K562 (cell line): ENCODE measurements around the gene FOSL1. TPM values are rescaled to one million over a fixed set of nuclear protein-coding genes. Genes with fewer than 3 reads are reported as not detected.

ENCODE experiments used
- ATF7 ChIP-seq: fragments of 450-650 bp; IDR thresholded peaks from 2 replicates; pipeline ENCODE4 v1.7.1; 2014; ENCODE audit warnings: mild to moderate bottlenecking, moderate library complexity
- ETV5 ChIP-seq: sonication (generic); formaldehyde crosslinking; IDR thresholded peaks from 2 replicates; pipeline ENCODE4 v1.4.0; 2020; ENCODE audit warnings: low read depth, mild to moderate bottlenecking, missing genetic modification reagents
- EWSR1 ChIP-seq: fragments of 450-650 bp; IDR thresholded peaks from 2 replicates; pipeline ENCODE4 v1.6.1; 2018; ENCODE audit warnings: borderline replicate concordance, mild to moderate bottlenecking, low read depth, moderate library complexity; ENCODE audit not compliant: partially characterized antibody
- HNRNPK ChIP-seq: fragments of 200-400 bp; formaldehyde crosslinking; IDR thresholded peaks from one replicate; pipeline ENCODE4 v1.6.1; 2018; ENCODE audit warnings: mild to moderate bottlenecking, low read depth, low read length; ENCODE audit not compliant: poor library complexity, severe bottlenecking
- JUN ChIP-seq, 2 experiments: sonication (generic) in 1 of 2; formaldehyde crosslinking in 1 of 2; IDR thresholded peaks; 2 replicates each; pipeline versions ENCODE4 v1.6.1 to v1.8.0; 2012 to 2022; ENCODE audit warnings: borderline replicate concordance in 2 of 2, mild to moderate bottlenecking in 2 of 2, improper control_type of control experiment in 1 of 2, low read depth in 1 of 2, low read length in 1 of 2, missing genetic modification reagents in 1 of 2
- KLF6 ChIP-seq: fragments of 250-450 bp; sonication (Bioruptor Pico); IDR thresholded peaks from 2 replicates; pipeline ENCODE4 v1.4.0; 2020; ENCODE audit warnings: mild to moderate bottlenecking, moderate library complexity, borderline replicate concordance
- L3MBTL2 ChIP-seq: fragments of 450-650 bp; IDR thresholded peaks from 2 replicates; pipeline ENCODE4 v1.6.1; 2016; ENCODE audit warnings: mild to moderate bottlenecking, moderate library complexity
- NFYB ChIP-seq: IDR thresholded peaks from 2 replicates; pipeline ENCODE4 v1.6.1; 2011; ENCODE audit warnings: mild to moderate bottlenecking, moderate library complexity; ENCODE audit not compliant: insufficient read length; ENCODE audit errors: extremely low read depth
- SMARCA4 ChIP-seq: fragments of 450-650 bp; IDR thresholded peaks from 2 replicates; pipeline ENCODE4 v1.6.1; 2016
- TCF7 ChIP-seq: sonication (generic); IDR thresholded peaks from 2 replicates; pipeline ENCODE4 v1.6.1; 2016; ENCODE audit warnings: antibody characterized with exemption, borderline replicate concordance
- TFAM ChIP-seq: fragments of 250-450 bp; sonication (Bioruptor Pico); conservative IDR thresholded peaks from 2 replicates; pipeline ENCODE4 v1.5.0; 2021; ENCODE audit warnings: mild to moderate bottlenecking, moderate library complexity
- ZFP1 ChIP-seq: fragments of 450-650 bp; formaldehyde crosslinking; IDR thresholded peaks from 2 replicates; pipeline ENCODE4 v1.4.0; 2020; ENCODE audit warnings: mild to moderate bottlenecking, mixed read lengths
- ZNF785 ChIP-seq: fragments of 250-450 bp; sonication (Bioruptor Pico); IDR thresholded peaks from 2 replicates; pipeline ENCODE4 v1.4.0; 2020; ENCODE audit warnings: mild to moderate bottlenecking
- ZZZ3 ChIP-seq: fragments of 450-650 bp; IDR thresholded peaks from 2 replicates; pipeline ENCODE4 v1.6.1; 2016; ENCODE audit warnings: antibody characterized with exemption, mild to moderate bottlenecking, moderate library complexity
- polyA plus RNA-seq, 8 experiments: library from polyadenylated mRNA; depleted of rRNA in 4 of 8; stranded (reverse) in 5 of 8; unstranded in 3 of 8; fragments of >200 nt; fragmentation: Nextera tagmentation in 2 of 8; fragmentation: Illumina TruSeq in 1 of 8; extraction: Ambion mirVana in 2 of 8; extraction: Trizol in 1 of 8; gene quantifications; 2 replicates each; pipeline versions ENCODE4 v1.2.1 to v1.2.3, GENCODE V29; 2011 to 2014; ENCODE audit warnings: inconsistent platforms in 1 of 8, missing spikeins in 1 of 8
- total RNA-seq, 7 experiments: library from RNA; depleted of rRNA in 6 of 7; stranded (reverse); fragments of >200 nt in 6 of 7; fragmentation: Illumina TruSeq in 2 of 7; extraction: Trizol in 2 of 7; gene quantifications; 2 replicates each; pipeline versions ENCODE4 v1.2.1 to v1.2.3, GENCODE V29; 2011 to 2021; ENCODE audit warnings: low replicate concordance in 1 of 7
- TF ChIP-seq, protein P1 (sequence below): sonication (generic); formaldehyde crosslinking; IDR thresholded peaks from 2 replicates; pipeline ENCODE4 v1.4.0; 2020; ENCODE audit warnings: mild to moderate bottlenecking, missing genetic modification reagents
- TF ChIP-seq, protein P2 (sequence below): sonication (generic); formaldehyde crosslinking; IDR thresholded peaks from 2 replicates; pipeline ENCODE4 v1.8.0; 2022; ENCODE audit warnings: mild to moderate bottlenecking, missing genetic modification reagents
- TF ChIP-seq, protein P3 (sequence below), 2 experiments: fragments of 450-650 bp; conservative IDR thresholded peaks; 2 replicates each; pipeline ENCODE4 v1.6.1; 2017; ENCODE audit warnings: mild to moderate bottlenecking in 2 of 2, moderate library complexity in 2 of 2
- TF ChIP-seq, protein P4 (sequence below): IDR thresholded peaks from 2 replicates; pipeline ENCODE4 v1.6.1; 2016; ENCODE audit warnings: missing genetic modification characterization, missing compliant biosample characterization
- TF ChIP-seq, protein P5 (sequence below): sonication (generic); formaldehyde crosslinking; IDR thresholded peaks from 2 replicates; pipeline ENCODE4 v1.8.1; 2022; ENCODE audit warnings: missing genetic modification reagents

FOSL1 gene
- total and polyA plus RNA-seq, 9 of the 15 experiments (the other 6 are each of a cell fraction or from before 2014, with no cell fraction given): 3.5 to 39.6 (median 10.0) TPM

DNA sequence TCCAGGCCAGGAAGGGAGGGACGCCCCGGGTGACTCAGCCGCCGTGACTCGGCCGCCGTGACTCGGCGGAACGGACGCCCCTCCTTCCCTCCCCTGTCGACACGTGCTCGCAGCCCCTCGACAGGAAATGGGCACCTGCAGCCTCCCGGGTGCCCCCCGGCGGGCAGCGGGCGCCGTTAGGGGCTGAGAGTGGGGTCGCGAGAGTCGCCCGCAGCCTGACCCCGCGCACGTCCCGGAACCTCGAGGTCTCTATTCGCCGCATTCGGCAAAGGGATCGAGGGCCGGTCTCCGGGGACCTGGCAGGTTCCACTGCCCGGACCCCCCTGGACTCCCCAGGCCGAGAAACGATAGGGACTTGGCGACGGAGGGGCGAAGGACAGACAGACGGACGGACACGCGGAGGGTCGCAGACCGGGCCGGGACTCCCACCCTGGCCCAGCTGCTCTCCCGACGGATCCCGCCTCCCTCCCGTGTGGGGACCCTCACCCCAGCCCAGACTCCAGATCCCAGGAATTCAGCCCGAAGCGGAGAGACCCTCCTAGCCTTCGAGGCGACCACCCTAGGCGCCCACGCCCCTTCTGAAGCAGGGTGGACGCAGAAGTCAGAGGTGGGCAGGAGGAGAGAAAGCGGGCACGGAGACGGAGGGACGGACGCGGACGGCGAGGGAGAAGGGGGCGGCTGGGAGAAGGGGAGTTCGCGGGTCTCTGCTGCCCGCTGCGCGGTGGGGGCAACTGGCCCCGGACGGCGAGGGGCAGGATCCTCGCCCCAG lies 648 bp downstream of the FOSL1 start (continued):
- TF ChIP-seq KLF6: 0 out of 2 replicates have a peak, but pooled peaks have one; percentile 60
- no peak for TF ChIP-seq TFAM
- TF ChIP-seq, protein P1, sequence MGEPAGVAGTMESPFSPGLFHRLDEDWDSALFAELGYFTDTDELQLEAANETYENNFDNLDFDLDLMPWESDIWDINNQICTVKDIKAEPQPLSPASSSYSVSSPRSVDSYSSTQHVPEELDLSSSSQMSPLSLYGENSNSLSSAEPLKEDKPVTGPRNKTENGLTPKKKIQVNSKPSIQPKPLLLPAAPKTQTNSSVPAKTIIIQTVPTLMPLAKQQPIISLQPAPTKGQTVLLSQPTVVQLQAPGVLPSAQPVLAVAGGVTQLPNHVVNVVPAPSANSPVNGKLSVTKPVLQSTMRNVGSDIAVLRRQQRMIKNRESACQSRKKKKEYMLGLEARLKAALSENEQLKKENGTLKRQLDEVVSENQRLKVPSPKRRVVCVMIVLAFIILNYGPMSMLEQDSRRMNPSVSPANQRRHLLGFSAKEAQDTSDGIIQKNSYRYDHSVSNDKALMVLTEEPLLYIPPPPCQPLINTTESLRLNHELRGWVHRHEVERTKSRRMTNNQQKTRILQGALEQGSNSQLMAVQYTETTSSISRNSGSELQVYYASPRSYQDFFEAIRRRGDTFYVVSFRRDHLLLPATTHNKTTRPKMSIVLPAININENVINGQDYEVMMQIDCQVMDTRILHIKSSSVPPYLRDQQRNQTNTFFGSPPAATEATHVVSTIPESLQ (CRISPR knock-in tag): peak; percentile 93
- TF ChIP-seq, protein P2, sequence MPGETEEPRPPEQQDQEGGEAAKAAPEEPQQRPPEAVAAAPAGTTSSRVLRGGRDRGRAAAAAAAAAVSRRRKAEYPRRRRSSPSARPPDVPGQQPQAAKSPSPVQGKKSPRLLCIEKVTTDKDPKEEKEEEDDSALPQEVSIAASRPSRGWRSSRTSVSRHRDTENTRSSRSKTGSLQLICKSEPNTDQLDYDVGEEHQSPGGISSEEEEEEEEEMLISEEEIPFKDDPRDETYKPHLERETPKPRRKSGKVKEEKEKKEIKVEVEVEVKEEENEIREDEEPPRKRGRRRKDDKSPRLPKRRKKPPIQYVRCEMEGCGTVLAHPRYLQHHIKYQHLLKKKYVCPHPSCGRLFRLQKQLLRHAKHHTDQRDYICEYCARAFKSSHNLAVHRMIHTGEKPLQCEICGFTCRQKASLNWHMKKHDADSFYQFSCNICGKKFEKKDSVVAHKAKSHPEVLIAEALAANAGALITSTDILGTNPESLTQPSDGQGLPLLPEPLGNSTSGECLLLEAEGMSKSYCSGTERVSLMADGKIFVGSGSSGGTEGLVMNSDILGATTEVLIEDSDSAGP (CRISPR knock-in tag): 0 out of 2 replicates have a peak, but pooled peaks have one; percentile 11
- no peak for TF ChIP-seq ZNF785 (CRISPR knock-in tag)
- TF ChIP-seq ATF7: peak; percentile 84
- TF ChIP-seq, protein P3, sequence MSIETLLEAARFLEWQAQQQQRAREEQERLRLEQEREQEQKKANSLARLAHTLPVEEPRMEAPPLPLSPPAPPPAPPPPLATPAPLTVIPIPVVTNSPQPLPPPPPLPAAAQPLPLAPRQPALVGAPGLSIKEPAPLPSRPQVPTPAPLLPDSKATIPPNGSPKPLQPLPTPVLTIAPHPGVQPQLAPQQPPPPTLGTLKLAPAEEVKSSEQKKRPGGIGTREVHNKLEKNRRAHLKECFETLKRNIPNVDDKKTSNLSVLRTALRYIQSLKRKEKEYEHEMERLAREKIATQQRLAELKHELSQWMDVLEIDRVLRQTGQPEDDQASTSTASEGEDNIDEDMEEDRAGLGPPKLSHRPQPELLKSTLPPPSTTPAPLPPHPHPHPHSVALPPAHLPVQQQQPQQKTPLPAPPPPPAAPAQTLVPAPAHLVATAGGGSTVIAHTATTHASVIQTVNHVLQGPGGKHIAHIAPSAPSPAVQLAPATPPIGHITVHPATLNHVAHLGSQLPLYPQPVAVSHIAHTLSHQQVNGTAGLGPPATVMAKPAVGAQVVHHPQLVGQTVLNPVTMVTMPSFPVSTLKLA (conservative IDR thresholded peaks at IDR 0.05): peak; percentile 98 to 99
- no peak for TF ChIP-seq ZFP1 (CRISPR knock-in tag)
- peak; percentile 66 for TF ChIP-seq SMARCA4
- TF ChIP-seq, protein P4, sequence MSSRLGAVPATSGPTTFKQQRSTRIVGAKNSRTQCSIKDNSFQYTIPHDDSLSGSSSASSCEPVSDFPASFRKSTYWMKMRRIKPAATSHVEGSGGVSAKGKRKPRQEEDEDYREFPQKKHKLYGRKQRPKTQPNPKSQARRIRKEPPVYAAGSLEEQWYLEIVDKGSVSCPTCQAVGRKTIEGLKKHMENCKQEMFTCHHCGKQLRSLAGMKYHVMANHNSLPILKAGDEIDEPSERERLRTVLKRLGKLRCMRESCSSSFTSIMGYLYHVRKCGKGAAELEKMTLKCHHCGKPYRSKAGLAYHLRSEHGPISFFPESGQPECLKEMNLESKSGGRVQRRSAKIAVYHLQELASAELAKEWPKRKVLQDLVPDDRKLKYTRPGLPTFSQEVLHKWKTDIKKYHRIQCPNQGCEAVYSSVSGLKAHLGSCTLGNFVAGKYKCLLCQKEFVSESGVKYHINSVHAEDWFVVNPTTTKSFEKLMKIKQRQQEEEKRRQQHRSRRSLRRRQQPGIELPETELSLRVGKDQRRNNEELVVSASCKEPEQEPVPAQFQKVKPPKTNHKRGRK (tag): no peak
- TF ChIP-seq L3MBTL2: peak; percentile 99
- TF ChIP-seq, protein P5, sequence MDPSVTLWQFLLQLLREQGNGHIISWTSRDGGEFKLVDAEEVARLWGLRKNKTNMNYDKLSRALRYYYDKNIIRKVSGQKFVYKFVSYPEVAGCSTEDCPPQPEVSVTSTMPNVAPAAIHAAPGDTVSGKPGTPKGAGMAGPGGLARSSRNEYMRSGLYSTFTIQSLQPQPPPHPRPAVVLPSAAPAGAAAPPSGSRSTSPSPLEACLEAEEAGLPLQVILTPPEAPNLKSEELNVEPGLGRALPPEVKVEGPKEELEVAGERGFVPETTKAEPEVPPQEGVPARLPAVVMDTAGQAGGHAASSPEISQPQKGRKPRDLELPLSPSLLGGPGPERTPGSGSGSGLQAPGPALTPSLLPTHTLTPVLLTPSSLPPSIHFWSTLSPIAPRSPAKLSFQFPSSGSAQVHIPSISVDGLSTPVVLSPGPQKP (CRISPR knock-in tag): no peak
- TF ChIP-seq ETV5 (CRISPR knock-in tag): peak; percentile 70
- no peak for TF ChIP-seq NFYB
- TF ChIP-seq ZZZ3: no peak
- TF ChIP-seq EWSR1: no peak
- TF ChIP-seq HNRNPK: peak; percentile 66
- no peak for TF ChIP-seq TCF7
- peak; percentile 95 for TF ChIP-seq JUN (IDR thresholded peaks at IDR 0.05; ENCODE audit: borderline replicate concordance, low read depth, low read length)
- 0 out of 2 replicates have a peak, but pooled peaks have one; percentile 92 for TF ChIP-seq JUN (CRISPR knock-in tag; IDR thresholded peaks at IDR 0.05; ENCODE audit: borderline replicate concordance)
